HEK293 (cell line): ENCODE results near the gene RNF121.

Experiments used
- ZBTB11 ChIP-seq: fragments of 450-650 bp; formaldehyde crosslinking; conservative IDR thresholded peaks from 2 replicates; pipeline ENCODE4 v1.5.1; 2016; ENCODE audit warnings: low read depth, missing biosample characterization, missing genetic modification characterization
- ZNF350 ChIP-seq: fragments of 450-650 bp; formaldehyde crosslinking; IDR thresholded peaks from 2 replicates; pipeline ENCODE4 v1.5.0; 2017; ENCODE audit warnings: missing biosample characterization, mild to moderate bottlenecking, missing genetic modification characterization
- TF ChIP-seq, protein P1 (sequence below): fragments of 450-650 bp; IDR thresholded peaks from 2 replicates; pipeline ENCODE4 v1.5.1; 2018; ENCODE audit warnings: missing biosample characterization, missing genetic modification characterization
- TF ChIP-seq, protein P2 (sequence below): fragments of 450-650 bp; formaldehyde crosslinking; IDR thresholded peaks from 2 replicates; pipeline ENCODE4 v1.5.1; 2016; ENCODE audit warnings: missing biosample characterization, missing genetic modification characterization

DNA sequence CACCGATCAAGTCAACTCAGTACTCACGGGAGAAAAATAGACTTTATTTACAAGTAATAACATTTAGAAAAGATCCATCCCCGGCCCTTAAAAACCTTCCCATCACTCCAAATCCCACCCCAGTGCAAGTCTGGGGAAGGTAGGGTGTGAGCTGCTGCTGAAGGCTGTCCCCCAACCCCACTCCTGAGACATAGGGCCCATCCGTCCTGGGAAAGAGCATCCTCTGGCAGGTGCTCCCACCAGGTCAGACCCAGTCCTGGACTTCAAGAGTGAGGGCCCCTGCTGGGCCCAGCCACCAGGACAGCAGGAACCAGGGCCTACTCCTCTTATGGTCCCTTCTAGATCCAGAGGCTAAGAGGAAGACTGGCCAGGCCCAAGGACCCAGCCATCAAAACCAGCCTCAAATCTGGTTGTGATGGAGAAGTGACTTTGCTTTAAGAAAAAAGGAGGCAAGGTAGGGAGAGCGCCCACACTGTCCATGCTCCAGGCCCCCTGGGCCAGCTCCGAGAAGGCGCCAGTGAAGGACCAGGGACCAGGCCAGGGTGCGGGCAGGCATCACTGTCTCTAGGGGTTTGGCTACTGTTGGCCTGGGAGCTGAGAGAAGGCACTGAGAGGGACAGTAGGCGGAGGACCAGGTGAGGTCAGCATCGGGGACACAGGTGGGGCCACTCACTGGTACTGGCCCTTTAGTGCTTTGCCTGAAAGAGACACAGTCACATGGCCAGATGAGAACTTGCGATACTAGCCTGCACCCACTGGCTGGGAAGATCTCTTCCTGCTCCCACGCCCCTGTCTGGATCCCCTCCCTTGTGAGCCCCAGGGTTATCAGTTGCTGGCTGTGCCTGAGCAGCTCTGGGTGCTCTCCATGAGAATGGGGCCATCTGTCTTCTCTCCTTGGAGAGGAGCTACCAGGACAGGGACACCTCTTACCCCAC is 74.3 kb downstream of the RNF121 start:
- TF ChIP-seq, protein P1, sequence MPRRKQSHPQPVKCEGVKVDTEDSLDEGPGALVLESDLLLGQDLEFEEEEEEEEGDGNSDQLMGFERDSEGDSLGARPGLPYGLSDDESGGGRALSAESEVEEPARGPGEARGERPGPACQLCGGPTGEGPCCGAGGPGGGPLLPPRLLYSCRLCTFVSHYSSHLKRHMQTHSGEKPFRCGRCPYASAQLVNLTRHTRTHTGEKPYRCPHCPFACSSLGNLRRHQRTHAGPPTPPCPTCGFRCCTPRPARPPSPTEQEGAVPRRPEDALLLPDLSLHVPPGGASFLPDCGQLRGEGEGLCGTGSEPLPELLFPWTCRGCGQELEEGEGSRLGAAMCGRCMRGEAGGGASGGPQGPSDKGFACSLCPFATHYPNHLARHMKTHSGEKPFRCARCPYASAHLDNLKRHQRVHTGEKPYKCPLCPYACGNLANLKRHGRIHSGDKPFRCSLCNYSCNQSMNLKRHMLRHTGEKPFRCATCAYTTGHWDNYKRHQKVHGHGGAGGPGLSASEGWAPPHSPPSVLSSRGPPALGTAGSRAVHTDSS (tag by site-specific recombination): no peak
- TF ChIP-seq ZNF350 (tag by site-specific recombination): no peak
- TF ChIP-seq, protein P2, sequence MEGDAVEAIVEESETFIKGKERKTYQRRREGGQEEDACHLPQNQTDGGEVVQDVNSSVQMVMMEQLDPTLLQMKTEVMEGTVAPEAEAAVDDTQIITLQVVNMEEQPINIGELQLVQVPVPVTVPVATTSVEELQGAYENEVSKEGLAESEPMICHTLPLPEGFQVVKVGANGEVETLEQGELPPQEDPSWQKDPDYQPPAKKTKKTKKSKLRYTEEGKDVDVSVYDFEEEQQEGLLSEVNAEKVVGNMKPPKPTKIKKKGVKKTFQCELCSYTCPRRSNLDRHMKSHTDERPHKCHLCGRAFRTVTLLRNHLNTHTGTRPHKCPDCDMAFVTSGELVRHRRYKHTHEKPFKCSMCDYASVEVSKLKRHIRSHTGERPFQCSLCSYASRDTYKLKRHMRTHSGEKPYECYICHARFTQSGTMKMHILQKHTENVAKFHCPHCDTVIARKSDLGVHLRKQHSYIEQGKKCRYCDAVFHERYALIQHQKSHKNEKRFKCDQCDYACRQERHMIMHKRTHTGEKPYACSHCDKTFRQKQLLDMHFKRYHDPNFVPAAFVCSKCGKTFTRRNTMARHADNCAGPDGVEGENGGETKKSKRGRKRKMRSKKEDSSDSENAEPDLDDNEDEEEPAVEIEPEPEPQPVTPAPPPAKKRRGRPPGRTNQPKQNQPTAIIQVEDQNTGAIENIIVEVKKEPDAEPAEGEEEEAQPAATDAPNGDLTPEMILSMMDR (tag by site-specific recombination): no peak
- no peak for TF ChIP-seq ZBTB11 (tag by site-specific recombination)
